ENCODE results near the gene GJC3. TPM values are rescaled to one million over a fixed set of nuclear protein-coding genes. Genes with fewer than 3 reads are reported as not detected.
"Not testable (repeated sequence)": the region's sequence is repeated elsewhere in the genome, so short reads cannot be mapped to it uniquely, and the experiment has no call there.

The GJC3 gene
- total RNA-seq, 4 donors from 2014 or later, result 3.3 to 11.7 (median 8.9) TPM

DNA sequence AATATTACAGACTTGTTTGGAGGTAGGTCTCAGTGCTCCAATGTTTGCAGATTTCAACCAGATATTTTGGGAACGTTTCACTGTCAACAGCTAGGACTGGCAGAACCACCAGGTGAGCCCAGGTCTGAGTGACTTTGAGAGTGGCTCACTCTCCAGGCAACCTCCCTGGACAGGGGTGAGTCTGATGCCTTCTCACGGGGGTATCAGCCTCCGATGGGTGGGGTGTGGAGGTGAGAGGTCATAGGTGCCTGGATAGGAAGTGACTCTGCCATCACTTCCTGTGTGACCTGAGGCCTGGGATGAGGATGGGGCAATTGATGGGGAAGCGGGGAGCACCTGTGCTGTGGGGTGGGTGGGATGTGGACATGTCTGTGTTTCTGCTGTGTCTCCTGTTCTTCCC is 41.8 kb upstream of the GJC3 start:
- H3K4me3 ChIP-seq, result no peak overlapping the region
- no peaks in the 10 kb centered on the region for H3K27me3 ChIP-seq
- 83 to 84% methylated on average over 4 of the region's 4 CpGs for WGBS, 2 donors
- TF ChIP-seq POLR2A (IDR thresholded peaks at IDR 0.05) (no peak), EP300 (IDR thresholded peaks at IDR 0.05) (no peak)
- TF ChIP-seq, protein P1, sequence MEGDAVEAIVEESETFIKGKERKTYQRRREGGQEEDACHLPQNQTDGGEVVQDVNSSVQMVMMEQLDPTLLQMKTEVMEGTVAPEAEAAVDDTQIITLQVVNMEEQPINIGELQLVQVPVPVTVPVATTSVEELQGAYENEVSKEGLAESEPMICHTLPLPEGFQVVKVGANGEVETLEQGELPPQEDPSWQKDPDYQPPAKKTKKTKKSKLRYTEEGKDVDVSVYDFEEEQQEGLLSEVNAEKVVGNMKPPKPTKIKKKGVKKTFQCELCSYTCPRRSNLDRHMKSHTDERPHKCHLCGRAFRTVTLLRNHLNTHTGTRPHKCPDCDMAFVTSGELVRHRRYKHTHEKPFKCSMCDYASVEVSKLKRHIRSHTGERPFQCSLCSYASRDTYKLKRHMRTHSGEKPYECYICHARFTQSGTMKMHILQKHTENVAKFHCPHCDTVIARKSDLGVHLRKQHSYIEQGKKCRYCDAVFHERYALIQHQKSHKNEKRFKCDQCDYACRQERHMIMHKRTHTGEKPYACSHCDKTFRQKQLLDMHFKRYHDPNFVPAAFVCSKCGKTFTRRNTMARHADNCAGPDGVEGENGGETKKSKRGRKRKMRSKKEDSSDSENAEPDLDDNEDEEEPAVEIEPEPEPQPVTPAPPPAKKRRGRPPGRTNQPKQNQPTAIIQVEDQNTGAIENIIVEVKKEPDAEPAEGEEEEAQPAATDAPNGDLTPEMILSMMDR (IDR thresholded peaks at IDR 0.05), result no peak
- H3K9me3 ChIP-seq, result no peaks in the 10 kb centered on the region
- H3K4me1 ChIP-seq, result peaks cover 0 to 2% (median 0%) of the 10 kb centered on the region in 4 donors
- no peak for DNase-seq (ENCODE audit: low spot score in 2 of 2)
- H3K27ac ChIP-seq, result no peak overlapping the region
- peaks cover 0 to 32% (median 0%) of the 10 kb centered on the region in 3 donors for H3K36me3 ChIP-seq

DNA sequence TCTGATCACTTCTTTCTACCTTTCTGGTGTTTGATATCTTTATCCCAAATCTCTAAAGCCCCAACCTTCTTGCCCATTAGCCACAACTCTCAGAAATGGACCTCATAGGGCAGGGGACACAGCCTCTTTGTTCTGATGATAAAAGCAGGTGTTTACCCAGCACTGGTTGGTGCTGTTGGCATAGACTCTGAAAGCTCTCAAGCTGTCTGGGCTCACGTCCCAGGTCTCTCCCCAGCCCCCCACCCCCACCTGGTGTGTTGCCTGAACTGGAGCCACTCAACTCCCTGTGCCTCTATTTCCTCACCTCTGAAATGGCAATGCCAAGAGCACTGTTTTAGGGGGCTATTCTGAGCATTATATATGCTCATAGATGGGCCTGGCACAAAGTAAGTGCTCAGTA is 40.4 kb upstream of the GJC3 start:
- not testable (repeated sequence) for H3K4me3 ChIP-seq; DNase-seq (ENCODE audit: low spot score in 2 of 2); H3K27ac ChIP-seq; H3K4me1 ChIP-seq; H3K9me3 ChIP-seq
- 13 to 30% methylated on average over 1 of the region's 1 CpG for WGBS, 2 donors
- H3K36me3 ChIP-seq, result peaks cover 0 to 35% (median 0%) of the 10 kb centered on the region in 3 donors
- peaks cover 0 to 12% of the 10 kb centered on the region in 2 donors for H3K27me3 ChIP-seq

DNA sequence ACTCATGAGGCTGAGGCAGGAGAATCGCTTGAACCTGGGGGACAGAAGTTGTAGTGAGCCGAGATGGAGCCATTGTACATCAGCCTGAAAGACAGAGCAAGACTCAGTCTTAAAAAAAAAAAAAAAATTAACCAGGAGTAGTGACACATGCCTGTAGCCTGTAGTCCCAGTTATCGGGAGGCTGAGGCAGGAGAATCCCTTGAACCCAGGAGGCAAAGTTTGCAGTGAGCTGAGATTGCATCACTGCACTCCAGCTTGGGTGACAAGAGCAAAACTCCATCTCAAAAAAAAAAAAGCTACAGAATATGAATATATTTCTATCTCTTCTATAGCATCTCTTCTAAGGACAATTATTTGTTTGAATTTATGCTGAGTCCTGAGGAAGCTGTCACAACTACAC is 39.9 kb upstream of the GJC3 start:
- Histone ChIP-seq H3K36me3 (peaks cover 0 to 35% (median 0%) of the 10 kb centered on the region in 3 donors), H3K4me1 (no peaks in the 10 kb centered on the region), H3K27me3 (peaks cover 0 to 14% of the 10 kb centered on the region in 2 donors), H3K9me3 (no peaks in the 10 kb centered on the region), H3K27ac (no peak overlapping the region), H3K4me3 (no peak overlapping the region)
- 81 to 89% methylated on average over 3 of the region's 3 CpGs for WGBS, 2 donors
- no peak for DNase-seq (ENCODE audit: low spot score in 2 of 2)
- TF ChIP-seq POLR2A (IDR thresholded peaks at IDR 0.05) (no peak), EP300 (IDR thresholded peaks at IDR 0.05) (no peak)
- TF ChIP-seq, protein P1 (IDR thresholded peaks at IDR 0.05), result no peak

DNA sequence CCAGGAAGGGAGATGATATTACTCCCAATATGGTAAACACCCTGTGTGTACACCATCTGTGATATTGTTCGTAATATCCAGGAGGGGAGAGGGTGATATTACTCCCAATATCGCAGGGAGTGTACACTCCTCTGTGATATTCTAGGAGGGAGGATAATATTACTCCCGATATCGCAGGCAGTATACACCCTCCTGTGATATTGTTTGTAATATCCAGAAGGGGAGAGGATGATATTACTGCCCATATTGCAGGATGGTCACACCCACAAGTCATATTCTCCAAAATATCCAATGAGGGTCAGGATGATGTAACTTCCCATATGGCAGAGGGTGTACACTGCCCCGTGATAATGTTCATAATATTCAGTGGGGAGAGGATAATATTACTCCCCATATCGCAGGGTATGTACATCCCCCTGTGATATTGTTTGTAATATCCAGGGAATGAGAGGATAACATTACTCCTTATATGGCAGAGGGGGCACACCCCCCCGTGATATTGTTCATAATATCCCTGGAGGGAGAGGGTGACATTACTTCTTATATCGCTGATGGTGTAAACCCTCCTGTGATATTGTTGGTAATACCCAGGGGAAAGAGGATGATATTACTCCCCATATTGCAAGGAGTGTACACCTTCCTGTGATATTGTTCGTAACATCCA is 29.3 kb upstream of the GJC3 start:
- H3K4me3 ChIP-seq, result no peak overlapping the region

DNA sequence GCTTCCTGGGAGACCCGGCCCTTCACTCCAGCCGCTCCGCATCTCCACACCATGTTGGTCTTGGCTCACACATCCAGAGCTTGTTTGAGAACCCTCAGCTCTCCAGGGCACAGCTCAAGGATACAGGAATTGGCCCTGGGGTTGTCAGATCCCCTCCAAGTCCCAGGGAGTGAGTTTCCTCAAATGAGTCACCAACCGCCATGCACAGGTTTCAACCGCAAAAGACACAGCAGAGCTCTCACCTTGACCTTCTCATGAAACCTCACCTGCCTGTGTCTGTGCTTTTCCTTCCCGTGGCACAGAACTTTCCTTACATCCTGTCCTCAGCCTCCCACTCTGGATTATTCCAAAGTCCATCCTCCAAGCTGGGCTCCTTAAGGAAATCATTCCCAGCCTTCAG is 25.8 kb upstream of the GJC3 start:
- no peak overlapping the region for H3K4me3 ChIP-seq
- no peak overlapping the region for H3K27ac ChIP-seq
- DNase-seq (ENCODE audit: low spot score in 2 of 2), result no peak
- TF ChIP-seq EP300 (IDR thresholded peaks at IDR 0.05), result no peak
- peaks cover 0 to 13% (median 0%) of the 10 kb centered on the region in 4 donors for H3K9me3 ChIP-seq
- H3K4me1 ChIP-seq, result no peaks in the 10 kb centered on the region
- 88 to 95% methylated on average over 6 of the region's 6 CpGs for WGBS, 2 donors
- peaks cover 0 to 12% of the 10 kb centered on the region in 2 donors for H3K27me3 ChIP-seq
- H3K36me3 ChIP-seq, result no peaks in the 10 kb centered on the region

More for the DNA sequence above, 29.3 kb upstream of the GJC3 start:
- WGBS, 2 donors, result 70 to 74% methylated on average over 9 of the region's 9 CpGs
- Histone ChIP-seq H3K27ac (no peak overlapping the region), H3K4me1 (no peaks in the 10 kb centered on the region), H3K36me3 (no peaks in the 10 kb centered on the region), H3K9me3 (no peaks in the 10 kb centered on the region), H3K27me3 (peaks cover 0 to 27% of the 10 kb centered on the region in 2 donors)
- DNase-seq (ENCODE audit: low spot score in 2 of 2), result no peak
- TF ChIP-seq POLR2A (IDR thresholded peaks at IDR 0.05), result no peak
- TF ChIP-seq EP300 (IDR thresholded peaks at IDR 0.05), result no peak
- TF ChIP-seq, protein P1 (IDR thresholded peaks at IDR 0.05), result no peak

DNA sequence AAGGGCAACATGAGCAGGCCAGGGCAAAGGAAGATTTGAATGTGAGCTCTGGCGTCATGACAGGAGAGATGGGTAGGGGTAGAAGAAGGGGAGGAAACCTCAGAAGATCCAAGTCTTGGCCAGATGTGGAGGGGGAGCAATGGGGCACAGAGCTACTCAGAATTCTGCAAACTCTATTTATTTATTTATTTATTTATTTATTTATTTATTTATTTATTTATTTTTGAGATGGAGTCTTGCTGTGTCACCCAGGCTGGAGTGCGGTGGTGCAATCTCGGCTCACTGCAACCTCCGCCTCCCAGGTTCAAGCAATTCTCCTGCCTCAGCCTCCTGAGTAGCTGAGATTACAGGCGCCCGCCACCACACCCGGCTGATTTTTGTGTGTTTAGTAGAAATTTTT is 25.2 kb upstream of the GJC3 start:
- not testable (repeated sequence) for H3K4me3 ChIP-seq; DNase-seq (ENCODE audit: low spot score in 2 of 2); H3K27ac ChIP-seq; H3K27me3 ChIP-seq; H3K36me3 ChIP-seq; H3K4me1 ChIP-seq
- peaks cover 0 to 15% (median 0%) of the 10 kb centered on the region in 4 donors for H3K9me3 ChIP-seq
- WGBS, 2 donors, result 93 to 97% methylated on average over 7 of the region's 7 CpGs
